DND-41 (cell line): Measurements from ENCODE around the gene OR2V2.
"Not testable (repeated sequence)": the region's sequence is repeated elsewhere in the genome, so short reads cannot be mapped to it uniquely, and the experiment has no call there.

Experiments
- ATAC-seq: fragments of 200-7000 bp; cut with Tn5 transposase; 3 replicates; pipeline ENCODE4 v1.9.1; 2021; ENCODE audit warnings: low read depth; ENCODE audit not compliant: insufficient read depth
- DNase-seq: peaks from one replicate; pipeline ENCODE4 v3.0.0-alpha.2; 2020
- H2AFZ ChIP-seq: 2 replicates; pipeline ENCODE4 v1.6.0; 2012; ENCODE audit warnings: low read depth, low read length
- H3K27ac ChIP-seq: 2 replicates; pipeline ENCODE4 v1.5.1; 2012; ENCODE audit warnings: low read length, inconsistent platforms
- H3K27me3 ChIP-seq: fragments of 200-600 bp; sonication (generic); 2 replicates; pipeline ENCODE4 v1.6.0; 2012; ENCODE audit warnings: low read length, mild to moderate bottlenecking, inconsistent platforms; ENCODE audit not compliant: insufficient read depth, poor library complexity
- H3K36me3 ChIP-seq: 2 replicates; pipeline ENCODE4 v1.5.1; 2012; ENCODE audit warnings: low read length, inconsistent platforms; ENCODE audit not compliant: insufficient read depth
- H3K4me1 ChIP-seq: 2 replicates; pipeline ENCODE4 v1.5.1; 2012; ENCODE audit warnings: mild to moderate bottlenecking, low read length; ENCODE audit not compliant: insufficient read depth
- H3K4me2 ChIP-seq: 2 replicates; pipeline ENCODE4 v1.6.0; 2012; ENCODE audit warnings: mild to moderate bottlenecking, moderate library complexity, low read length, inconsistent platforms; ENCODE audit not compliant: insufficient read depth
- H3K4me3 ChIP-seq, 2 experiments: fragments of 200-600 bp in 1 of 2; shearing (Covaris generic) in 1 of 2; 2 replicates each; pipeline ENCODE4 v1.5.1; 2012 to 2016; ENCODE audit warnings: inconsistent platforms in 2 of 2, low read length in 2 of 2, mild to moderate bottlenecking in 2 of 2, low read depth in 1 of 2, moderate library complexity in 1 of 2
- H3K79me2 ChIP-seq: 2 replicates; pipeline ENCODE4 v1.6.0; 2012; ENCODE audit warnings: low read length, inconsistent platforms; ENCODE audit not compliant: insufficient read depth
- H3K9ac ChIP-seq: 2 replicates; pipeline ENCODE4 v1.6.0; 2012; ENCODE audit warnings: low read depth, mild to moderate bottlenecking, inconsistent platforms, low read length, moderate library complexity
- H3K9me3 ChIP-seq: 2 replicates; pipeline ENCODE4 v1.5.1; 2012; ENCODE audit warnings: low read length, moderate library complexity, mild to moderate bottlenecking, inconsistent platforms; ENCODE audit not compliant: insufficient read depth, severe bottlenecking
- H4K20me1 ChIP-seq: 2 replicates; pipeline ENCODE4 v1.6.0; 2012; ENCODE audit warnings: low read length; ENCODE audit not compliant: insufficient read depth
- CTCF ChIP-seq: IDR thresholded peaks from 2 replicates; pipeline ENCODE4 v1.5.1; 2012; ENCODE audit warnings: borderline replicate concordance, low read length, moderate library complexity, mild to moderate bottlenecking; ENCODE audit not compliant: poor library complexity, severe bottlenecking; ENCODE audit errors: extremely low read depth
- EZH2 ChIP-seq: IDR thresholded peaks from 3 replicates; pipeline ENCODE4 v1.6.1; 2012; ENCODE audit warnings: borderline replicate concordance, low read depth, mild to moderate bottlenecking, moderate library complexity, low read length, inconsistent platforms; ENCODE audit not compliant: severe bottlenecking

OR2V2 gene

GRCh38 chr5:181146927-181147636 lies at the start of gene OR2V2:
OR2V2 (plus strand) TSS chr5:181147586; CDS start chr5:181154943, 7,357 bp downstream.
- H3K79me2 ChIP-seq, H3K4me3 ChIP-seq, H3K27me3 ChIP-seq, H3K9me3 ChIP-seq, H3K27ac ChIP-seq, H3K9ac ChIP-seq, H3K4me2 ChIP-seq, H4K20me1 ChIP-seq, ATAC-seq, H3K36me3 ChIP-seq, DNase-seq, H2AFZ ChIP-seq: not testable (repeated sequence)
- peaks cover 13% of the 10 kb centered on the region; the same call in 1 of the 2 replicates for H3K4me1 ChIP-seq

GRCh38 chr5:181097759-181098491 lies 49.5 kb upstream of the OR2V2 start:
- H4K20me1 ChIP-seq, H3K27me3 ChIP-seq, H3K9me3 ChIP-seq, DNase-seq, H3K27ac ChIP-seq, ATAC-seq, H3K4me3 ChIP-seq, H3K4me2 ChIP-seq, H3K79me2 ChIP-seq, H3K9ac ChIP-seq, H3K4me1 ChIP-seq, H3K36me3 ChIP-seq, H2AFZ ChIP-seq: not testable (repeated sequence)

- no peak for DNase-seq
- Histone ChIP-seq H2AFZ (no peak overlapping the region), H3K79me2 (no peaks in the 10 kb centered on the region), H3K9me3 (no peaks in the 10 kb centered on the region), H3K27ac (no peak overlapping the region), H3K36me3 (no peaks in the 10 kb centered on the region), H3K9ac (no peak overlapping the region), H3K4me3 (no peak overlapping the region), H3K4me1 (no peaks in the 10 kb centered on the region), H3K4me2 (no peak overlapping the region), H3K27me3 (no peaks in the 10 kb centered on the region), H4K20me1 (no peaks in the 10 kb centered on the region)
- TF ChIP-seq EZH2 = no peak
- no peak for TF ChIP-seq CTCF
- no peak for ATAC-seq
These were observed 48.4 kb upstream of the OR2V2 start for GRCh38 chr5:181098762-181099601.

GRCh38 chr5:181099602-181100086 lies 47.7 kb upstream of the OR2V2 start:
- TF ChIP-seq CTCF (no peak), EZH2 (no peak)
- no peaks in the 10 kb centered on the region for H3K9me3 ChIP-seq
- H3K27ac ChIP-seq = no peak overlapping the region
- H3K4me2 ChIP-seq = no peak overlapping the region
- DNase-seq (no peak), ATAC-seq (no peak)
- H4K20me1 ChIP-seq = no peaks in the 10 kb centered on the region
- H2AFZ ChIP-seq = no peak overlapping the region
- H3K4me3 ChIP-seq = no peak overlapping the region
- H3K4me1 ChIP-seq = no peaks in the 10 kb centered on the region
- H3K36me3 ChIP-seq = no peaks in the 10 kb centered on the region
- no peak overlapping the region for H3K9ac ChIP-seq
- no peaks in the 10 kb centered on the region for H3K27me3 ChIP-seq
- H3K79me2 ChIP-seq = no peaks in the 10 kb centered on the region
